Fibroblast of gingiva (primary cell): ENCODE measurements around the gene SMAD3.
A peak's percentile ranks its signal among the peaks of the same experiment; 100 is the strongest.
"Not testable (repeated sequence)": the region's sequence is repeated elsewhere in the genome, so short reads cannot be mapped to it uniquely, and the experiment has no call there.

Experiments used
- DNase-seq: peaks from one replicate; pipeline ENCODE4 v3.0.0-alpha.2; 2011; ENCODE audit warnings: low read depth

SMAD3 gene

GRCh38 chr15:67109141-67110034 lies 44.0 kb downstream of the SMAD3 start:
- peak; percentile 97 for DNase-seq

- DNase-seq = no peak
These were observed 45.0 kb downstream of the SMAD3 start for GRCh38 chr15:67110361-67110781.

GRCh38 chr15:67110958-67111864 lies 45.8 kb downstream of the SMAD3 start:
- DNase-seq = no peak

- no peak for DNase-seq
These were observed 48.6 kb downstream of the SMAD3 start for GRCh38 chr15:67114046-67114445.

- DNase-seq = peak; percentile 53
These were observed 49.6 kb downstream of the SMAD3 start for GRCh38 chr15:67114846-67115585.

GRCh38 chr15:67115586-67115969 lies 50.2 kb downstream of the SMAD3 start:
- no peak for DNase-seq

- no peak for DNase-seq
These were observed 51.3 kb downstream of the SMAD3 start for GRCh38 chr15:67116742-67117141.

- DNase-seq = peak; percentile 58
These were observed 52.0 kb downstream of the SMAD3 start for GRCh38 chr15:67117370-67117769.

GRCh38 chr15:67118808-67119207 lies 53.4 kb downstream of the SMAD3 start:
- DNase-seq = no peak

- DNase-seq = no peak
These were observed 53.9 kb downstream of the SMAD3 start for GRCh38 chr15:67119238-67119846.

GRCh38 chr15:67120009-67120838 lies 54.8 kb downstream of the SMAD3 start:
- no peak for DNase-seq

GRCh38 chr15:67120839-67121643 lies 55.6 kb downstream of the SMAD3 start:
- DNase-seq = peak; percentile 88

- no peak for DNase-seq
These were observed 56.5 kb downstream of the SMAD3 start for GRCh38 chr15:67121644-67122605.

GRCh38 chr15:67122816-67123215 lies 57.4 kb downstream of the SMAD3 start:
- not testable (repeated sequence) for DNase-seq

- not testable (repeated sequence) for DNase-seq
These were observed 57.9 kb downstream of the SMAD3 start for GRCh38 chr15:67123291-67123690.

- no peak for DNase-seq
These were observed 58.7 kb downstream of the SMAD3 start for GRCh38 chr15:67124111-67124510.

- DNase-seq = no peak
These were observed 59.6 kb downstream of the SMAD3 start for GRCh38 chr15:67124911-67125588.
